Activated gamma-delta T cell treated with Interleukin-2 at 50 U/mL for 16 hours (primary cell): Measurements from ENCODE around the gene PLCB1.

Experiments used
- DNase-seq: peaks from one replicate; pipeline ENCODE4 v3.0.0-alpha.2; 2020

The PLCB1 gene

DNA sequence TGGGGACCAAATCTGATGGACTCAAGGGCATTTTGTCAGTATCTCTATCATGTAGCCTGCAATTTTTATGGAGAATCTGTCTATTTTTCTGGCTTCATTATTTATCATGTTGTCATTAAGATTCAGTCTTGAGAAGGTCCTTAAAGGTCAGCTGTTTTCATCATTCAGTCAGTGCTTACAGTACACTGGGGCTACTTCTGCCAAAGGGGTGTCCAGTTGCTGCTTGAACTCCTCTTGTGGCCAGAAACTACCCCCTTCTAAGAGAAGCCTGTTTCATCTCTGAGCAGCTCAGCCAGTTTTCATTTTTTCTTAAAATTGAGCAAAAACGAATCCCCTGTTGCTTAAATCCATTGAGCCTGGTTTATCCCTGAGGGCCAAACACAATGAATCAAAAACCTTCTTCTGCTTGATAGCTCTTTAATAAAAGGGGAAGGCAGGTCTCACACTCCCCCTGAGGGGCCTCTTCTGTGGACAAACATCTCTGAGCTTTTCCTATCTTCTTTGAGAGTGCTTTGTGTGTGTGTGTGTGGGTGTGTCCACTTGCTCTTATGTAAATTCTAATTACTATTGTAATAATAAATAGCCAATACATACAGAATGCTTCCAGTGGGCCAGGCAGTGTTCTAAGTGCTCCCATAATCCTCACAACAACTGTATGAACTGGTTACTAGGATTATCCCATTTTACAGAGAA, 172.2 kb downstream of the PLCB1 start:
- DNase-seq: no peak

DNA sequence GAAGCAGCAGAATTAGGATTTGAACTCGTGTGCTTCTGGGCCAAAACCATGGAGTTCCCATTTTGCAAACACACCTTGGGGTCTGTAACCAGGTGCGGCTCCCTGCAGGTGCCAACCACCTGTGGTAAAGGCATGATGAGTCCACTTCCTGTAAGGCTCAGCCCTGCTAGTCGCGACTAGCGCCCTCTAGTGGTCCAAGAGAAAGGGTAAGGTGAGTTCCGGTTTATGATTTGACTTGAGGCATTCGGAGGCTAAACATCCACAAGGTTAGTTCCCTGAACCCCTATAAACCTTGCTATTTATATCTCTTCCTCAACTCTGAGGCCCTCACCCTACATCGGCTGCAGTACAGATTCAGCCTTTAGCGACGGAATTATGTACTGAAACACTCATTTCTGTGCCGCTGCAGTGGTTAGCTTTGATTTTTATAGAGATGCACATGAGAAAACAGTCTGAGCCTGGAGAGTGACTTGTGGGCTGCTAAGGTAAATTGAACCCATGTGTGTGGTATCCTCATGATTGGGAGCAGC, 173.4 kb downstream of the PLCB1 start:
- peak; percentile 72 for DNase-seq

DNA sequence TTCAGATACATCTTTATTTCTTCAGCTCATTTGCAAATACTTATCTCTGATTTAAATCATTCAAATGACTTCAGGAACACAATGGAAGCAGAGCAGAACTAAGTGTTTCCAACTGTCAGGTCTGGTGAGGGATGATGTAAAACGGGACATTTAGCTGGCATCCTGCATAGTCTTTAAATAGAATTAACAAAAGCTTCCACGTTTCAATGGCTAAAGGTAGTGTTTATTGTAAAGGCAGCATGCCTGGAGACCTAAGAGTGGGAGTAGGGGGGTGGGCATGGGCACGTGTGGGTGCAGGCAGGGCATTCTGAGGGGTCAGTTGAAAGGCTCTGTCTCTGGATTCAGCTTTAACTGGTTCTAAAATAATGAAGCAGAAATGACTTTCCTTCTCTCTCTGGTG, 174.9 kb downstream of the PLCB1 start:
- no peak for DNase-seq

DNA sequence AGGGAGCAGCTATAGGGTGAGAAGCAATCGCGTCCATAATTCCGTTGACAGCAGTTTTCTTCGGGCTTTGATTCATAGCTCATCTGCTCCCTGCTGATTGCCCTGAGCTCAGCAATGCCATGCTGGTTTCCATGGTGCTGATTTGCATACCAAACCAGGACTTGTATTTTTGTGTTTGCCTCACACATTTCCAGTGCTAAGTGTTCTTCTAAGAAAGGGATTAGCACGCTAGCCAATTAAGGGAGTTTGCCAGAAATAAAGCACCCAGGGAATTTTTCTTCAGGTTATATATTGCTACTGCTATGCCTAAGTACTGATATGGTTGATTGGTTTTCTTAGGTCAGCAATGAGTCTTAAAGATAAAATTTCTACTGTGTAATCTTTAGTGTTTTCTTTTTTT, 177.6 kb downstream of the PLCB1 start:
- no peak for DNase-seq

DNA sequence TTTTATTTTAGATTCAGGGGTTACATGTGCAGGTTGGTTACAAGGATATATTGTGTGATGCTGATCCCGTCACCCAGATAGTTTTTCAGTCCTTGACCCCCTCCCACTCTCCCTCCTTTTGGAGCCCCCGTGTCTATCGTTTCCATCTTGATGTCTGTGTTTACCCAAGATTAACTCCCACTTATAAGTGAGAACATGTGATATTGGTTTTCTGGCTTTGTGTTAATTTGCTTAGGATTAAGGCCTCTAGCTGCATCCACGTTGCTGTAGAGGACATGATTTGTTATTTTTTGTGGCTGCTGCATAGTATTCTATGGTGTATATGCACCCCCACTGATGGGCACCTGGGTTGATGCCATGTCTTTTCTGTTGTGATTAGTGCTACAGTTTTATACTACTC, 178.6 kb downstream of the PLCB1 start:
- no peak for DNase-seq

DNA sequence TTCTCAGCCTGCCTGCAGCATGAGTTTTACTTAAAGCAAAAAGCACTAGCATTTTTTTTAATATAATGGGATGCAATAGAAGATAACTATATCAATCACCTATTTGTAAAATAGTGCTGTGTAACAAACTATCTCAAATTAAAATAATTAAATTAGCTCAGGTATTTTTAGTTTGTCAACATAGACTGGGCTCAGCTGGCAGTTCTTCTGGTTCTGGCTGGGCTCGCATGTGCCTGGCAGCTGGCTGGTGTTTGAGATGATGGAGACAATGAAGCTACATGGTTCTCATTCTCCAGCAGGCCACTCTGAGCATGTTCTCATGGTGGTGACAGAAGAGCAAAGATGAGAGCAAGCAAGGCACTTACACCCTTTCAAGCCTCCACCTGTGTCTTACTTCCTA, 181.0 kb downstream of the PLCB1 start:
- DNase-seq: no peak

DNA sequence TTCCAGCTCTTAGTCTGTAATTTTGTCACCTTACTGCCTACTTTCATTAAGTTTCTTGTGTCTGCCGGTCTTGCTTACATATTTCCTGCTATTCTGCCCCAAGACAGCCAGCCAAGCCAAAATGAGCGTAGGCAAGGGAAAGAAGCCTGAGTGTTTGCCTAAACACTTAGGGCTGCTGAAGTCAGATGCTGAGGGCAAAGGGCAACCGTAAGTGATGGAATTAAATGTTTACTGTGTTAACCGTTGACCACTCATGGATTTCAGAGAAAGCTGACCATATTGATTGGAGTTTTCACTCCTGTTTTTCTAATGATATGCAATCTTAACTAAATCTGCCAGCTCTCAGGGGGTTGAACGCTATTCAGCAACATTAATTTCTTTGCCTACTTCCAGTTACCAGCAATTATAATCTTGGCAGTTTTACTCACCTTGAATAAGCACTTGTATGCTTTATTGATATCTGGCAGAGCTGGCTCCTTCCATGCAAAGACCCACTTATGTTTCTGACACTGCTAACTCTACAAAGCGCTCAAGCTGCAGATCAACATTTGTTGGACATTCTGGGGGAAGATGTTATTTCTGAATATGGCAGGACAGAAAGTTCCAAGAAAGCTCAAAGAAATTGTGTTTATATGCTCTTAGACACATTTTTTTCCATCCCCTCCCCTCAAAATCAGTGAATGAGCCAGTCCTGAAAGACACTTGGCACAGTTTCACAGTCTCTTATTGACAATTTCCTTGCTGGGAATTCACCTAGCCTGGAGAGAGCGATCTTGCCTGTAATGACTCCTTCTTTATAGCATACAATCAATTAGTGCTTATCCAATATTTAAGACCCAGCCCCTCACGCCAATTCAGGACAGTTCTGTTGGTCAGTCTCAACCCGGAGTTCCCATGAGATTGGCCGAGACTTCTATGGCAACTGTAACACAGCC, 183.8 kb downstream of the PLCB1 start:
- no peak for DNase-seq

DNA sequence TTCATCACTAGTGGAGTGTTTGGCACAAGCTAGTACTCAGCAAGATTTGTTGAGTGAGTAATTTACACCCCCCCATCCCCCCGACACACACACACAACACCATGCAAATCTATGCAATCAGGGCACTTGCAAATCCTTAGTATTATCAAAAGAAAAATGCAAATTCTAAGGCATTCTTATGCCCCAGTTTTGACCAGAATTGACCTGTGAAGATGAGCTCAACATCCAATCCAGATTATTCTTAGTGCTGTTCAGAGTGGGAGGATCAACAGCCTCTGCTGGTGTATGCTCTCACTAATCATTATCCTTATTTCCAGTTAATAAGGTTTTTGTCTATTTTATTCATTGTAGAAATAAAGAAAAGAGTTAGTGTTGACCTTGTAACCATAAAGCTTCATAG, 185.4 kb downstream of the PLCB1 start:
- no peak for DNase-seq

DNA sequence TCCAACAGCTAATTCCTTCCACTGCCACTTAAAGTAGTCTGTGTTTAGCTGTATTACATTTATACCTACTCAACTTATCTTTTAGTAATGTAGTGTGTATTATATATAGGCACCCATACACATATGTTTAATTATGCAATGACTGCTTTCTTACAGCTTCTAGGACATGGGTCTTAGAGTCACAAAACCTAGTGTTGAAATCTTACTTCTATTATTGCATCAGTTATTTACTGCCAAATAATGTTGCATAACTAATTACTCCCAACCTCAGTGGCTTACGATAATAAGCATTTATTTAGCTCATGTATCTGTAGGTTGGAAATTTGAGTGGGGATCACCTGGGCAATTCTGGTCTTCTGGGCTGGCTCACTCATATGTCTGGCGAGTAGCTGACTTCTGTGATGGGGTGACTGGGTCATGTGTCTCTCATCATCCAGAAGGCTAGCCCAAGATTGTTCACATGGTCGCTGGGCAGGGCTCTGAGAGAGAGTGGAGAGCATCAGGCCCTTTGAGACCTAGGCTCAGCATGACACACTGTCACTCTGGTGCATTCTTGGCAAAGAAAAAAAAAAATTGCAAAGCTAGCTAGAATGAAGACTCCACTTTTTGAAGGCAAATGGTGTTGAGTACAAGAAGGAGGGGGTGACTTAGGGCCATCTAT, 187.0 kb downstream of the PLCB1 start:
- no peak for DNase-seq

DNA sequence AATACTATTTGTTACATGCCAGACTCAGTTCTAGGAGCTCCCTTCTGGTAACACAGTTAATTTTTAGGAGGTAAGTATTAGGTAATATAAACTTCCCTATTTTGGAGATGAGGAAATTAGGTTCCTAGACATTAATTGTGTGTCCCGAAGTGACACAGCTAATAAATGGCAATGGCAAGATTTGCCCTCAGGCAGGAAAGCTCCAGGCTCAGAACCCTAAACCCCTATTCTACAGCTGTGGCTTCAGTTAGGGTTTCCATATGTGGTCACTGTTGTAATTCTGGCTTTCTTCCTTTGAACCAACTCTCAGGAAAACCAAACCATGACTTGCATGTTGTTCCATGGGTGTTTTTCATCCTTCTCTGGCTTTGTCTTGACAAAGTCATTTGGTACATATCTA, 188.2 kb downstream of the PLCB1 start:
- DNase-seq: no peak

DNA sequence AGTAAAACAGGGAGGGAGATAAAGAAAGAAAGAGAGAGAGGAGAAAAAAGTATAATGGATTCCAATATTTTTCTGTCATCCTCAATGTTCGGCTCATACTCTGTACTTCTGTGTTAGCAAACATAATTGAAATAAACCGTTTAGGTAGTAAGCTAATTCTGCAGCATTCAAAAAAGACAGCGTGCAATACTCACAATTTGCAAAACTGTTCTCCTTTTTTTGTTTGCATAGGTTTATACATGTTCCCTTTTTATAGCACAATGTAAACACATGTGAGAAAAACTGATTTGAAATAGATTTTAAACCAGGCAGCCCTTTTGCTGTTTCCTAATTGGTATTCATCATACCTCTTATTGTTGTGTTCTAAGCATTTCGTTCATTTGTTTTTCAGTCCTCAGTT, 188.9 kb downstream of the PLCB1 start:
- no peak for DNase-seq

DNA sequence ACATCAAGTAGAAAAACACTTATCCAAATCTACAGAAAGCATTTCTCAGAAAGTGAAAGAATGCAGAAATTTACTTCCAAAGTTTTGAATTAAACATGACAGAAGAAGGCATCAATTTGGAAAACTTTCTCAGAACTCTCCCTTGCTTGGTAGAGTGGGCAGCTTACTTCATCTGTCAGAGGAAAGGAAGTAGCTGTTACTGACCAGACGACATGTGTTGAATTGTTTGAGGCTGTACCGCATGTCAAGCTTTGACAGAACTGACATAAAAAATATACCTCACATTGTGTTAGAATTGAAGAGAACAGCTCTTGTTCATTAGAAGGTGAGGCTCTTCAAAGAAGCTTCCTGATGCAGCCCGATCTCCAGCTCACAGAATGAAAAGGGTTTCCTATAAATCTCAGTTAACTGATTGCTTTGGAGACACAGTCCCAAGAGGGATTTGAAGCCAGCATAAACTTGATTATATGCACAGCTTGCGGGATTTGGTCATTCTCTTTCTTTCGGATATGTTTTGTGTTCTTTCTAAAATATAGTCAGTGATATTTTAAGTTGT, 190.7 kb downstream of the PLCB1 start:
- no peak for DNase-seq

DNA sequence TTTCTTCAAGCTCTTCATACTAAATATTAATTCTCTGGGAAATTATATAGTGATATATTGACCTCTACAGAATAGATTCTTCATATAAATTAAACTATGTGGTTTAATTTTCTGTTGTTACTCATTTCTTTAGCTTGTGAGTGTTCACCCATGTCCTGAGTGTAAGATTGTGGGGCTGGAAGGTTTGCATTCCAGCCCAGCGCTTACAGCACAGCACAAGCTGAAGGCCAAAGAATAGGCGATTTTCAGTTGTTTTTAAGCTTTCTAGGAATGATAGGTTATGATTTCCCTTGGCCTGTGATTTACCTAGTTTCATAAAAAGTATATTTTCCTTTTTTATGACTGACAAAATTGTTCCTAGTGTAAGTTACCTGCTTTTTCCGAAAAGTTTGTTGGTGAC, 194.1 kb downstream of the PLCB1 start:
- no peak for DNase-seq

DNA sequence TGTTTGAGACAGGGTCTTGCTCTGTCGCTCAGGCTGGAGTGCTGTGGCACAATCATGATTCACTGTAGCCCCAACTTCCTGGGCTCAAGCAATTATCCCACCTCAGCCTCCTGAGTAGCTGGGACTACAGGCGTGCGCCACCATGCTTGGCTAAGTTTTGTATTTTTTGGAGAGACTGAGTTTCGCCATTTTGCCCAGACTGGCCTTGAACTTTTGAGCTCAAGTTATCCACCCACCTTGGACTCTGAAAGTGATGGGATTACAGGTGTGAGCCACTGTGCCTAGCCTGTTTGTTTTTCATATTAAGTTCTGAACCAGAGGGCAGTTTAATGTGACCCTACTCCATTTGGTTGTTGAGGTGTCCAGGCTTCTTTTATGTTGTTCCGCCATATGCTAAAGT, 194.8 kb downstream of the PLCB1 start:
- no peak for DNase-seq

DNA sequence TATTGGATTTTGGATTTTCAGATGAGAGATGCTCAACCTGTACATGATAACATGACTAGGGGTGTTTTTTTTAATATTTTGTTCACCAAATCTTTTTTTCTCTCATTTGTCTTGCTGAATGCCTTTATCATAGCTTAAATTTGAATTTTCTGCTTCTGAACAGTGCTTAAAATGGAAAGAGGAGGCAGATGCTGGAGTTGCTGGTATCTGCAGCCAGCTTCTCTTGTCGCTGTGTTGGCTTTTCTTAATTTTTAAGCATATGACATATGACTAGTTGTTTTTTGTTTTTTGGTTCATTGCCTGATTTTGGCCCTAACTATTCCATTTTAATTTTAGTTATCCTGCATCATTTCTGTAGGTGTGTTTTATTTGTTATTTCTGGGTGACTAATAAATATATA, 196.1 kb downstream of the PLCB1 start:
- no peak for DNase-seq

DNA sequence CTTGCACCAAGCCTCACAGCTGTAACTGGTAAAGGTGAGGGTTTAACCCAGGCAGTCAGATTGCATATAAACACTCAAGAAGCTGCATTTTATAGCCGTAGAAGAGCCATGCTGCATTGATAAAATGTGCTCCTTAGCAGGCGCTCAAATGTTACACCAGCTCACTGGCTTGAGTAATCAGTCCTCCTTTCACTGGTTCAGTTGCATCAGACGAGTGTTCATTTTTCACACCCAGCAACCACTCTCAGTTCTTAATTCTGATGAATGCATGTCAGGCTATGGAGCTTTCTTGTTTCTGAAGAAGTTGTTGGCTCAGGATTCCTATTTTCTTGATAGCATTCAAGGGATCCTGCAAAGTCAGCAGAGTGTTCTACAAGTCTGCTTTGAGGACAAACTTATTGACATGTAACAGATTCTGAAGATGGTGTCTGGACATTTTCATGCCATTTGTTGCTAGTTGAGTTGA, 198.3 kb downstream of the PLCB1 start:
- no peak for DNase-seq

DNA sequence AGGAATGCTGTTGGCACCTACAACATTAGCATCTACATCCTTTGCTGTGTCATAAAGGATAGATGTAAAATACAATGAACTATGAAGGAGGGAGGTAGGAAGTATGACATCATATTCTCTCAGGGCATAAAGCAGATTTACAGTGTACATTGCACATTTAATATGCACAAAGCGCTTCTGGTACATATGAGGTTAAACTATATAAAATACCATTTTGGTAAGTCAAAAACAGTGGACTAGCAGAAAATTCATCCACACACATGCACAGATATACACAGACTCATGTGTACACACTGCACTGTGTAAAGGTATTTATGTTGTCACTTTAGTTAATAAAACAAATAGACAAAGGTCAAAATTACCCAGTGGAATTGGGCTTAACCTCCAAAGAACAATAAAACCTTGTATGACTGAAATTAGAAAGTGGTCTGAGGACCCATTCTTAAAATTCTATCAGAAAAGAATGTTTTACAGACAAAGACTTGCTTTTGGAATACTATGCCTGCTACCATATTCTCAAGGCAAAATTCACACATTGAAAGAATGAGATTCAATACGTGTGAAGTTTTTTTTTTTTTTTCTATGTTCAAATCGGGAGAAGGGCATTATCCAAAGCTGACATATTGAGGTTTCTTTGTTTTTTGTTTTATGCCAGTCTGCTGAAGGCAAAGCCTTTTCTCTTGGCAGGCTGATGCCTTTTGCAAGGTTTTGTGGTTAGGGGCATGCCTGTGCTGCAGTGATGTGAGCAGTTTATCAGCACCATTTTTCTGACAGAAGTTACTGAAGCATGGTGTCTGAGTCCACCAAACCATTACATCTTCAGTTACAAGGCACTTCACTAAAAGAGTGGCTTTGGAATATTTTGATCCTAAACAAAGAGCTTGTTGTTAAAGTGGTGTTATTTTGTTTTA, 199.0 kb downstream of the PLCB1 start:
- DNase-seq: no peak

DNA sequence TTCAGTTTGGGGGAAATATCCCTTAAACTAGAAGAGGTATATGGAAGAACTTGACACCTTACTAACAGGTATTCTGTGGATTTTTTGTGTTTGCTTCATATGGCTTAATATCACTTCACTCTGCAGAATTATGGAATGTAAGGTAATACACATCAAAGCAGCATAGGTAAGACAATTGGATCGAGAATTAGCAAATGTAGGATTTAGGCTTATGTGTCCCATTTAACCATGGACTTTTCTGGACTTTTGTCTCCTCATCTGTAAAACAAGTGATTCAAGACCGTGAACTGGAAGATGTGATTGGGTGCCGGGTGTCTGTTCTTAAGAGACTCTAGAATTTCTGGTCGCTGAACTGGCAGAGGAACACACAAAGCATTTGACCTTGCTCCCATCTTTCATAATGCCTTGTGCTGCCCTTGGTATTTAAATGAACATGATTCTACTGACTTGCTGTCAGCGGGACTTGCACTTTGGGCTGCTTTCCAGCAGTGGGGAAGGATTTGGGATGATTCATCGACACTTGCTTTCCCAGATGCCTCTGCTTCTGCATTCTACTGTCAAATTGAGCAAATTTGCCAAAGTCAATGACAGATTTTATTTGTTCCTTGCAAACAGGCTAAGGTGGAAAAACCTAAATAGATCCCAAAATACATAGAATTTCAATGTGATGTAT, 199.8 kb downstream of the PLCB1 start:
- no peak for DNase-seq

DNA sequence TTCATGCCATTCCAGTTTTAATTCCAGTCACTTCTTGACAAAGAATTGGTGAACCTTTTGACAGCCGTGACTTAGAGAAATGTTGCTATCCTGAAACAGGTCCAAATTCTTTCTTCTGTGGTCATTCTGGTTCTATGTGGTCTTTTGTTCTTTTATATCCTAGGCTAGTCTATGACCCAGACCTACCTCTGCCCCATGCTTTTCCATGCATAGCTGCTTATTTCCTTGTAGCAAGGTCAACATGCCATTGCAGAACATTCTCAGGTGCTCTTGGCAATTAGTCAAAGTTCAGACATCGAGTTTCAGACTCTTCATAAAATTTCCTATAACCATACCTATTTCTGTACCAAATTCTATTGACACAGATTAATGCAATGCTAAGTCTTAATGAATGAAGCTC, 202.6 kb downstream of the PLCB1 start:
- no peak for DNase-seq

DNA sequence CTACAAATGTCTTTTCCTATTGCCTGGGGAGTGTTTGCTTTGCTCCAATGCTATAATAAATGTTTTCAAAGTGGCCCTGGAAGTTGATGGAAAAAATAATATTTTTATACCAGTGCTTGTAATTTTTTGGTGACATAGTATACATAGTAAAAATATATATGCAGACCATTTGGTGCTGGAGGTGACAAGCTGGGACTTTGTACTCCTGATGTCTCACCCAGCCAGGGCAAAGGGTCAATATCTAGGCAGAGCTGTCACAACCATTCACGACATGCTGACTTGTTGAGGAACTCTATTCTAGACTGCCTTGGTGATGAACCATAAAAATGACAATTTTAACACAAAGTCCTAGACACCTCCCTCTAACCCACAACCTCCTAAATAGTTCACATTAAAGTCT, 203.0 kb downstream of the PLCB1 start:
- no peak for DNase-seq

DNA sequence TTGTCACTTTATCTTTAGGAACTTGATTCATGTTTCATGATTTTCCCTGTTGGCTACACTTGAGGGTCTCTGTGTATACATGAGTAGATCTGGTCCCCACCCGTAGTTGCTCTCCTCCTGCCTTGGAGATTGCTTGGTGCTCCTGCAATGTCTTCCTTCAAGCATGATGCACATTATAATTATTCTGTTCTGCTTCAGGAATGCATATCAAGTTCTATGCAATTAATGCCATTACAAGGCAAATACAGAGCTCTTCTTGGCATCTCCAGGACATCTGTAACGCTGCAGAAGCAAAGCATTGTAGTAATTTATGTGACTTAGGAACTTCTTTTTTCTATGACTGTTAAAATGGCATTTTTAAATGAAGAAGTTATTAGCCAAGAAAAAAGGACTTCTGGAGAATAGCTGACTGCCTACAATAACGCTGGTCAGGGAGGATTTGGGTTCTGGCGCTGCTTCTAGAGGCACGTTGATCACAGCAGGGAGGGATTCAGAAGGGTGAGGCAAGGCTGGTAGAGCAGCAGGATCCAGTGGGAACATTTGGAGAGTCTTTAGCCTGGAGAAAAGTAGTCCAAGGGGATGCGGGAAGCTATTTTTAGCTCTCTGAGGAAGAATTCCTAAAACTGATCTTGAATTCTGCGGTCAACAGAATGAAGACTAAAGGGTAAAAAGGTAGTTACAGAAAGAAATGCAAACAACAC, 203.6 kb downstream of the PLCB1 start:
- no peak for DNase-seq
